Astrocyte (in vitro differentiated cells and primary cell): ENCODE measurements around the gene BAHCC1.

ENCODE experiments used
- EZH2 ChIP-seq: IDR thresholded peaks from 2 replicates; pipeline ENCODE4 v1.6.1; 2012; ENCODE audit warnings: mild to moderate bottlenecking, low read length, inconsistent platforms; ENCODE audit not compliant: insufficient read depth
- TF ChIP-seq, protein P1 (sequence below): IDR thresholded peaks from 2 replicates; pipeline ENCODE4 v1.5.1; 2011; ENCODE audit warnings: low read depth, mild to moderate bottlenecking, inconsistent platforms, low read length, moderate library complexity; ENCODE audit not compliant: insufficient read depth

DNA sequence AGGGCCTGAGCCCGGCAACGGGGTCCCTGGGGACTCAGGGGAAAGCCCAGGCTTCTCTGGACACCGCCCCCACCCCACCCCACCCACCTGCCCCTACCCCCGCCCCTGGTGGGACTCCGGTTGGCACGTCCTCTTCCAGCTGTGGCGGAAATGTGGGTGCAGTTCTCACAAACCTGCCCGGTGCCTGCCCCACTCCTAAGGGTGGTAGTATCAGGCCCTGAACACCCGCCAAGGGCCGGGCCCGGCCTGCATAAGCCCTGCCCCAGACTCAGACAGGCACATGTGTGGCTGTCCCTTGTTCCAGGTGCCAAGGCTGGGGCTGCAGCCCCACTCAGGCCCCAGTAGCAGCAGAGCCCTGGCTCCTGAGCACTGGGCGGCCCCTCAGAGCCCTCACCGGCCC, 59.2 kb downstream of the BAHCC1 start:
- TF ChIP-seq, protein P1, sequence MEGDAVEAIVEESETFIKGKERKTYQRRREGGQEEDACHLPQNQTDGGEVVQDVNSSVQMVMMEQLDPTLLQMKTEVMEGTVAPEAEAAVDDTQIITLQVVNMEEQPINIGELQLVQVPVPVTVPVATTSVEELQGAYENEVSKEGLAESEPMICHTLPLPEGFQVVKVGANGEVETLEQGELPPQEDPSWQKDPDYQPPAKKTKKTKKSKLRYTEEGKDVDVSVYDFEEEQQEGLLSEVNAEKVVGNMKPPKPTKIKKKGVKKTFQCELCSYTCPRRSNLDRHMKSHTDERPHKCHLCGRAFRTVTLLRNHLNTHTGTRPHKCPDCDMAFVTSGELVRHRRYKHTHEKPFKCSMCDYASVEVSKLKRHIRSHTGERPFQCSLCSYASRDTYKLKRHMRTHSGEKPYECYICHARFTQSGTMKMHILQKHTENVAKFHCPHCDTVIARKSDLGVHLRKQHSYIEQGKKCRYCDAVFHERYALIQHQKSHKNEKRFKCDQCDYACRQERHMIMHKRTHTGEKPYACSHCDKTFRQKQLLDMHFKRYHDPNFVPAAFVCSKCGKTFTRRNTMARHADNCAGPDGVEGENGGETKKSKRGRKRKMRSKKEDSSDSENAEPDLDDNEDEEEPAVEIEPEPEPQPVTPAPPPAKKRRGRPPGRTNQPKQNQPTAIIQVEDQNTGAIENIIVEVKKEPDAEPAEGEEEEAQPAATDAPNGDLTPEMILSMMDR = no peak
- TF ChIP-seq EZH2 = no peak
